Gastrocnemius medialis (tissue), 4 donors: ENCODE measurements around the gene CAMTA1. TPM values are rescaled to one million over a fixed set of nuclear protein-coding genes. Genes with fewer than 3 reads are reported as not detected.
A peak's percentile ranks its signal among the peaks of the same experiment; 100 is the strongest.

Experiments used
- ATAC-seq, 2 donors: fragments of 150-250 bp; one replicate each; pipeline ENCODE4 v1.9.1; 2016
- DNase-seq, 2 donors: peaks; one replicate each; pipeline ENCODE4 v3.0.0-alpha.2; 2019
- H3K27ac ChIP-seq, 4 donors: fragments of 200-600 bp; sonication (generic); 1 replicate in 1 of 4; 2 replicates in 3 of 4; pipeline ENCODE4 v1.5.1; 2016 to 2018; ENCODE audit warnings: mild to moderate bottlenecking in 2 of 4, moderate library complexity in 1 of 4
- H3K27me3 ChIP-seq, 3 donors: fragments of 200-600 bp; sonication (generic) in 2 of 3; 1 replicate in 1 of 3; 2 replicates in 2 of 3; pipeline versions ENCODE4 v1.5.1 to v1.6.0; 2016 to 2019; ENCODE audit warnings: mild to moderate bottlenecking in 1 of 3, moderate library complexity in 1 of 3
- H3K36me3 ChIP-seq, 2 donors: fragments of 200-600 bp; sonication (generic) in 1 of 2; one replicate each; pipeline ENCODE4 v1.5.1; 2017 to 2018
- H3K4me1 ChIP-seq, 2 donors: fragments of 200-600 bp; sonication (generic) in 1 of 2; one replicate each; pipeline ENCODE4 v1.5.1; 2016 to 2017; ENCODE audit warnings: mild to moderate bottlenecking in 2 of 2
- H3K4me3 ChIP-seq, 4 donors: fragments of 200-600 bp; sonication (generic) in 3 of 4; 1 replicate in 1 of 4; 2 replicates in 3 of 4; pipeline ENCODE4 v1.5.1; 2016 to 2019; ENCODE audit warnings: mild to moderate bottlenecking in 2 of 4
- H3K9me3 ChIP-seq, 3 donors: fragments of 200-600 bp; sonication (generic) in 2 of 3; 1 replicate in 1 of 3; 2 replicates in 2 of 3; pipeline ENCODE4 v1.5.1; 2016 to 2019
- POLR2A ChIP-seq, 2 donors: fragments of 450-650 bp; IDR thresholded peaks; one replicate each; pipeline ENCODE4 v1.6.1; 2017; ENCODE audit warnings: antibody characterized with exemption in 2 of 2, mild to moderate bottlenecking in 2 of 2, moderate library complexity in 2 of 2
- in situ Hi-C, 4 donors: fragments of 200-750 bp; cut with MboI; loops; one replicate each; pipeline versions ENCODE4 v1.15.0 to v1.8.0; 2017; ENCODE audit warnings: low sequenced_read_pairs in 4 of 4
- intact Hi-C: fragments of 100-400 bp; cut with DNase I; formaldehyde crosslinking; loops from one replicate; pipeline ENCODE4 v1.15.1; 2023; ENCODE audit warnings: low total_unique reads
- total RNA-seq, 4 donors: library from RNA; depleted of rRNA; stranded (reverse); fragments of >200 nt; gene quantifications; one replicate each; pipeline versions ENCODE4 v1.1.0 to v1.2.3, GENCODE V29; 2016
- TF ChIP-seq, protein P1 (sequence below), 5 experiments: fragments of 450-650 bp in 3 of 5; fragments of 200-600 bp in 2 of 5; sonication (generic) in 2 of 5; IDR thresholded peaks in 4 of 5; conservative IDR thresholded peaks in 1 of 5; 1 replicate in 4 of 5; 2 replicates in 1 of 5; pipeline ENCODE4 v1.5.1; 2016 to 2019; ENCODE audit warnings: antibody characterized with exemption in 5 of 5, mild to moderate bottlenecking in 3 of 5, moderate library complexity in 3 of 5

The CAMTA1 gene
- total RNA-seq, 4 donors from 2014 or later = 60.5 to 113 (median 70.4) TPM

DNA sequence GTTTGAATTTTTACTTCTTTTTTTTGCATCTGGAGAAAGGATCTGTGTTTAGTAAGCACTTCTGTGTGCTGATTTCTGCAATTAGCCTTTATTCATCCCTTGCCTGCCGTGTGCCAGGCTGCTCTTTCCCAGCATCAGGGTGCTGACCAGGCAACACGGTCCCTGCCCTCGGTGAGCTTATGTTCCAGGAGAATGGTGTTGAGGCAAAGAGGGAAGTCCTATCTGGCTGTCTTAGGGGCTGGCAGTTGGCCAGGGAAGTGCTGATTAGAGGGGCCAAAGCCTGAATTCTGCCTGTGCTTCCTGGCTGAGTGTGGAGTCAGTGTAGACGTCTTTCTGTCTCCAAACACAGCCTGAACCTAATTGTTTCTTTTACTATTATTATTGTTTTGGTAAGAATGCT lies 187.1 kb downstream of the CAMTA1 start:
- no peaks in the 10 kb centered on the region for H3K9me3 ChIP-seq
- intact Hi-C loops = no loop called here
- no peak for DNase-seq

DNA sequence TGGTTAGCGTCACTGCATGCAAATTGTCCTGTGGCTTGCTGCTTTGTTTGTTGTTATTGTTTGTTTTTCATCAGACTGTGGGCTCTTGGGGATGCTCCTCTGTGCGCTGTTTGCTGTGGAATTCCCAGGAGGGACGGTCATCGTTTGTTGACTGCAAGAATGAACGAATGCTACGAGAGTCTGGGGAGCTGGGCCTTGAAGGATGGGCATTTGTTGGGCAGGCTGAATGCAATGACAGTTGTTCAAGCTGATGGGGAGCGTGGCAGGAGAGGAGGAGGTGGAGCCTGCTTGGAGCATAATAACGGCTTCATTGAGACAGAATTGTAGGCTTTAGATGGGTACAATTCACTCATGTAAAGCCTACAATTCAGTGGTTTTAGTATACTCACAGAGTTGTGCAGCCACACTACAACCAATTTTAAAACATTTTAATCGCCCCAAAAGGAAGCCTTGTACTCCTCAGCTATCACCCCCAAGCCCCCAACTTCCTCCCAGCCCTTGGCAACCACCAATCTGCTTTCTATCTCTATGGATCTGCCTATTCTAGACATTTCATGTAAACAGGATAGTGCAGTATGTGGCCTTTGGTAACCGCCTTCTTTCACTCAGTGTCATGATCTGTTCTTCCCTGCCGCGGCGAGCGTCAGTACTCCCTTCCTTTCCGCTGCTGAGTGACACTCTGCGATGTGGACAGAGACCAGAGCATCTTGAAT lies 190.2 kb downstream of the CAMTA1 start:
- Histone ChIP-seq H3K4me1 (peaks cover 0 to 19% of the 10 kb centered on the region in 2 donors), H3K27me3 (no peaks in the 10 kb centered on the region), H3K27ac (no peak overlapping the region), H3K9me3 (no peaks in the 10 kb centered on the region), H3K4me3 (no peak overlapping the region), H3K36me3 (no peaks in the 10 kb centered on the region)
- in situ Hi-C loops (no loop called here), intact Hi-C loops (no loop called here)
- ATAC-seq (no peak), DNase-seq (no peak)
- TF ChIP-seq, protein P1, sequence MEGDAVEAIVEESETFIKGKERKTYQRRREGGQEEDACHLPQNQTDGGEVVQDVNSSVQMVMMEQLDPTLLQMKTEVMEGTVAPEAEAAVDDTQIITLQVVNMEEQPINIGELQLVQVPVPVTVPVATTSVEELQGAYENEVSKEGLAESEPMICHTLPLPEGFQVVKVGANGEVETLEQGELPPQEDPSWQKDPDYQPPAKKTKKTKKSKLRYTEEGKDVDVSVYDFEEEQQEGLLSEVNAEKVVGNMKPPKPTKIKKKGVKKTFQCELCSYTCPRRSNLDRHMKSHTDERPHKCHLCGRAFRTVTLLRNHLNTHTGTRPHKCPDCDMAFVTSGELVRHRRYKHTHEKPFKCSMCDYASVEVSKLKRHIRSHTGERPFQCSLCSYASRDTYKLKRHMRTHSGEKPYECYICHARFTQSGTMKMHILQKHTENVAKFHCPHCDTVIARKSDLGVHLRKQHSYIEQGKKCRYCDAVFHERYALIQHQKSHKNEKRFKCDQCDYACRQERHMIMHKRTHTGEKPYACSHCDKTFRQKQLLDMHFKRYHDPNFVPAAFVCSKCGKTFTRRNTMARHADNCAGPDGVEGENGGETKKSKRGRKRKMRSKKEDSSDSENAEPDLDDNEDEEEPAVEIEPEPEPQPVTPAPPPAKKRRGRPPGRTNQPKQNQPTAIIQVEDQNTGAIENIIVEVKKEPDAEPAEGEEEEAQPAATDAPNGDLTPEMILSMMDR (IDR thresholded peaks at IDR 0.05 in 4 of 5, conservative IDR thresholded peaks at IDR 0.05 in 1 of 5) = no peak
- TF ChIP-seq POLR2A (IDR thresholded peaks at IDR 0.05) = no peak

More for the DNA sequence above, 187.1 kb downstream of the CAMTA1 start:
- TF ChIP-seq, protein P1 (IDR thresholded peaks at IDR 0.05 in 4 of 5, conservative IDR thresholded peaks at IDR 0.05 in 1 of 5) = no peak
- no peak for TF ChIP-seq POLR2A (IDR thresholded peaks at IDR 0.05)
- in situ Hi-C loops = no loop called here
- H3K4me3 ChIP-seq = no peak overlapping the region
- no peaks in the 10 kb centered on the region for H3K27me3 ChIP-seq
- H3K27ac ChIP-seq = peak overlapping the region in 1 of 4 donors; percentile 83
- peaks cover 0 to 19% of the 10 kb centered on the region in 2 donors for H3K4me1 ChIP-seq
- H3K36me3 ChIP-seq = no peaks in the 10 kb centered on the region
- no peak for ATAC-seq

DNA sequence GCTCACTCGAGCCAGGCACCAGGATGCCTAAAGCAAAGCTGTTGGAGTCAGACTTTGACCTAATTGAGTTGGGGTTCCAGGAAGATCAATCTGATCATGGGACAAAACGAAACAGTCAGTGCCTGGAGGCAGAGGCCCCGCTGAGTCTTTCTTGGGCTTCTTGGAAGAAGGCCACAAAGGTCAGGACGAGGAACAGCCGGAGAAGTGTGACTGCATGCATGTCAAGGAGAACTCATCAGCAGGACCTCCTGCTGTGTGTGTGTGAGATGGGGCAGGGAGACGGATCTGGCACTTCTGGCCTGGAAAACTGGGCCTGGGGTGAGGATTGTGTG lies 190.8 kb downstream of the CAMTA1 start:
- Histone ChIP-seq H3K27me3 (no peaks in the 10 kb centered on the region), H3K9me3 (no peaks in the 10 kb centered on the region), H3K4me1 (peaks cover 0 to 15% of the 10 kb centered on the region in 2 donors), H3K27ac (no peak overlapping the region), H3K4me3 (no peak overlapping the region), H3K36me3 (no peaks in the 10 kb centered on the region)
- TF ChIP-seq, protein P1 (IDR thresholded peaks at IDR 0.05 in 4 of 5, conservative IDR thresholded peaks at IDR 0.05 in 1 of 5) = no peak
- no peak for TF ChIP-seq POLR2A (IDR thresholded peaks at IDR 0.05)
- intact Hi-C loops = no loop called here
- DNase-seq = no peak
- in situ Hi-C loops = no loop called here
- no peak for ATAC-seq

DNA sequence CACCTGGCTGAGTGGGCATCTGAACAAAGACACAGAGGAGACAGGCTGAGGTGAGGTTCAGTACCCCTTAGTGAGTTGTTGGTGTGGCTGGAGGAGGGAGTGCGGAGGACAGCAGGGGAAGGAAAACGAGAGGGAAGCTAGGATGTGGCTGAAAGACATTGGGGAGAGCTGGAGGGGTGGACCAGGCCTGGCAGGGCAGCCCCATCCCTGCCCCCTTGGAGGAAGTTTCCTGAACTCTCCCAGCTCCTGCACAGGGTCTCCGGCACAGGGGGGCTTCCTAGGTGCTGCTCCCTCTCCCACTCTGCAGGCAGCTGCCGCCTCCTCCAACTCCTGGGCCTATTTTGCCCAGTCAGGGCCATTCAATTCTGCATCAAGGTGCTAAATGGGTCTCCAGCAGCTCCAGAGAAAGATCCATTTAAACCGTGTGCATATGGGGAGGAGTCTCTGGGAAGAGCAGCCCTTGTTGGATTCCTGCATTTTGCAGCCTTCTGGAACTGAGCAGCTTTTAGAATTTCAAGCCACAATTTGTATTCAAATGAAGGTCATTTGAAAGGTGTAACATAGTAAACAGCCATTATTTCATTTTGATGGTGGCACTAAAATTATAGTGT lies 193.9 kb downstream of the CAMTA1 start:
- no peak for ATAC-seq
- TF ChIP-seq, protein P1 (IDR thresholded peaks at IDR 0.05 in 4 of 5, conservative IDR thresholded peaks at IDR 0.05 in 1 of 5) = no peak
- no peak for TF ChIP-seq POLR2A (IDR thresholded peaks at IDR 0.05)

More for the DNA sequence above, 193.9 kb downstream of the CAMTA1 start:
- no peak overlapping the region for H3K4me3 ChIP-seq
- no peaks in the 10 kb centered on the region for H3K27me3 ChIP-seq
- DNase-seq = no peak
- H3K4me1 ChIP-seq = no peaks in the 10 kb centered on the region
- intact Hi-C loops (no loop called here), in situ Hi-C loops (no loop called here)
- H3K9me3 ChIP-seq = no peaks in the 10 kb centered on the region
- no peak overlapping the region for H3K27ac ChIP-seq
- H3K36me3 ChIP-seq = no peaks in the 10 kb centered on the region
